ENCODE data around the gene COL4A2. TPM values are rescaled to one million over a fixed set of nuclear protein-coding genes. Genes with fewer than 3 reads are reported as not detected.

The COL4A2 gene
- total and polyA plus RNA-seq, 2 donors (not counting 1 experiment from before 2014, with no cell fraction given) = 0.17 TPM; not detected in 1

- POLR2A ChIA-PET = no interaction called here
- no peak overlapping the region for H3K27ac Mint-ChIP-seq
- Histone ChIP-seq H4K20me1 (ENCODE audit: control insufficient read depth, insufficient read depth, low read length, poor library complexity, severe bottlenecking) (no peaks in the 10 kb centered on the region), H3K9ac (ENCODE audit: low read length) (no peak overlapping the region), H3K36me3 (replicated peaks in 1 of 2; ENCODE audit: control extremely low read depth in 1 of 2, control insufficient read depth in 1 of 2, extremely low read depth in 1 of 2, insufficient read depth in 2 of 2, low read length in 1 of 2) (no peaks in the 10 kb centered on the region), H3K4me1 (ENCODE audit: control insufficient read depth in 2 of 2, insufficient read depth in 2 of 2, low read length in 2 of 2) (peaks cover 0 to 4% of the 10 kb centered on the region in 2 donors), H3K79me2 (ENCODE audit: control insufficient read depth, insufficient read depth, low read length) (no peaks in the 10 kb centered on the region), H3K4me3 (ENCODE audit: control extremely low read depth in 1 of 5, extremely low read depth in 1 of 5, insufficient read depth in 1 of 5, low read depth in 2 of 5, low read length in 4 of 5) (no peak overlapping the region), H3K27ac (ENCODE audit: low read length in 2 of 2) (no peak overlapping the region), H3K9me3 (ENCODE audit: control extremely low read depth in 1 of 3, control insufficient read depth in 2 of 3, insufficient read depth in 1 of 3, low read length in 2 of 3) (no peaks in the 10 kb centered on the region), H3K4me2 (replicated peaks; ENCODE audit: low read depth, low read length, poor library complexity, severe bottlenecking) (no peak overlapping the region), H2AFZ (ENCODE audit: insufficient read depth, low read depth, low read length, poor library complexity, severe bottlenecking) (no peak overlapping the region), H3K27me3 (replicated peaks in 1 of 4; ENCODE audit: control extremely low read depth in 1 of 4, control insufficient read depth in 3 of 4, insufficient read depth in 4 of 4, low read length in 3 of 4) (no peaks in the 10 kb centered on the region)
- ATAC-seq (ENCODE audit: low read depth) (no peak), DNase-seq (no peak)
- H3K9me3 Mint-ChIP-seq (ENCODE audit: insufficient read depth) = no peaks in the 10 kb centered on the region
- intact Hi-C loops (cut with micrococcal nuclease) = no loop called here
- 97% methylated on average over 16 of the region's 24 CpGs for WGBS (ENCODE audit: insufficient coverage)
- H3K27me3 Mint-ChIP-seq = no peaks in the 10 kb centered on the region
- H3K4me1 Mint-ChIP-seq = no peaks in the 10 kb centered on the region
- H3K4me3 Mint-ChIP-seq = no peak overlapping the region
- TF ChIP-seq CTCF (IDR thresholded peaks at IDR 0.05) (no peak), EZH2 (IDR thresholded peaks at IDR 0.05; ENCODE audit: borderline replicate concordance, insufficient read depth, low read depth, low read length, poor library complexity, severe bottlenecking) (no peak)
- CTCF ChIA-PET = no interaction called here
These were observed 183.1 kb downstream of the COL4A2 start for GRCh38 chr13:110490009-110490770.

- H3K79me2 ChIP-seq (ENCODE audit: control insufficient read depth, insufficient read depth, low read length) = no peaks in the 10 kb centered on the region
- 93% methylated on average over 23 of the region's 24 CpGs for WGBS (ENCODE audit: insufficient coverage)
- H3K27ac Mint-ChIP-seq = no peak overlapping the region
These were observed 185.0 kb downstream of the COL4A2 start for GRCh38 chr13:110491869-110492678.

More at GRCh38 chr13:110491869-110492678, 185.0 kb downstream of the COL4A2 start:
- ChIA-PET POLR2A (no interaction called here), CTCF (no interaction called here)
- Mint-ChIP-seq H3K4me3 (no peak overlapping the region), H3K9me3 (ENCODE audit: insufficient read depth) (no peaks in the 10 kb centered on the region), H3K4me1 (no peaks in the 10 kb centered on the region), H3K27me3 (no peaks in the 10 kb centered on the region)
- Histone ChIP-seq H3K9ac (ENCODE audit: low read length) (no peak overlapping the region), H4K20me1 (ENCODE audit: control insufficient read depth, insufficient read depth, low read length, poor library complexity, severe bottlenecking) (no peaks in the 10 kb centered on the region), H3K4me1 (ENCODE audit: control insufficient read depth in 2 of 2, insufficient read depth in 2 of 2, low read length in 2 of 2) (peaks cover 0 to 4% of the 10 kb centered on the region in 2 donors), H3K27me3 (replicated peaks in 1 of 4; ENCODE audit: control extremely low read depth in 1 of 4, control insufficient read depth in 3 of 4, insufficient read depth in 4 of 4, low read length in 3 of 4) (no peaks in the 10 kb centered on the region), H2AFZ (ENCODE audit: insufficient read depth, low read depth, low read length, poor library complexity, severe bottlenecking) (no peak overlapping the region), H3K27ac (ENCODE audit: low read length in 2 of 2) (no peak overlapping the region), H3K9me3 (ENCODE audit: control extremely low read depth in 1 of 3, control insufficient read depth in 2 of 3, insufficient read depth in 1 of 3, low read length in 2 of 3) (no peaks in the 10 kb centered on the region), H3K36me3 (replicated peaks in 1 of 2; ENCODE audit: control extremely low read depth in 1 of 2, control insufficient read depth in 1 of 2, extremely low read depth in 1 of 2, insufficient read depth in 2 of 2, low read length in 1 of 2) (no peaks in the 10 kb centered on the region), H3K4me2 (replicated peaks; ENCODE audit: low read depth, low read length, poor library complexity, severe bottlenecking) (peak overlapping the region; percentile 14), H3K4me3 (ENCODE audit: control extremely low read depth in 1 of 5, extremely low read depth in 1 of 5, insufficient read depth in 1 of 5, low read depth in 2 of 5, low read length in 4 of 5) (no peak overlapping the region)
- DNase-seq (no peak), ATAC-seq (ENCODE audit: low read depth) (no peak)
- intact Hi-C loops (cut with micrococcal nuclease) = no loop called here
- TF ChIP-seq EZH2 (IDR thresholded peaks at IDR 0.05; ENCODE audit: borderline replicate concordance, insufficient read depth, low read depth, low read length, poor library complexity, severe bottlenecking) = no peak
- no peak for TF ChIP-seq CTCF (IDR thresholded peaks at IDR 0.05)

Data from B cell (primary cell).